ENCODE data around the gene LITAF. TPM values are rescaled to one million over a fixed set of nuclear protein-coding genes. Genes with fewer than 3 reads are reported as not detected.
A peak's percentile ranks its signal among the peaks of the same experiment; 100 is the strongest.

Gene LITAF
- total and polyA plus RNA-seq, 2 of the 4 experiments (the other 2 are of a cell fraction), result 113 to 206 TPM

GRCh38 chr16:11560701-11561453 is 25.8 kb downstream of the LITAF start:
- Histone ChIP-seq H2AK9ac (replicated peaks; ENCODE audit: low read depth, low read length, poor library complexity) (peak overlapping the region; percentile 81), H4K8ac (ENCODE audit: low read depth in 2 of 2, low read length in 2 of 2) (peak overlapping the region; percentile 58 to 84; a peak in 3 of 4 replicates), H2BK120ac (ENCODE audit: low read depth, low read length) (peak overlapping the region; percentile 78), H3K9me1 (ENCODE audit: insufficient read depth, low read length) (peaks cover 9% of the 10 kb centered on the region), H2BK15ac (ENCODE audit: low read depth, low read length) (peak overlapping the region; percentile 34; the same call in 1 of the 3 replicates), H2BK20ac (ENCODE audit: low read depth, low read length) (peak overlapping the region; percentile 26), H2AFZ (replicated peaks; ENCODE audit: low read length, poor library complexity) (peak overlapping the region; percentile 4), H4K20me1 (ENCODE audit: insufficient read depth, low read length) (peaks cover 52% of the 10 kb centered on the region), H3K27me3 (ENCODE audit: control insufficient read depth, insufficient read depth, low read length) (no peaks in the 10 kb centered on the region), H4K91ac (ENCODE audit: insufficient read depth, low read depth, low read length) (peak overlapping the region; percentile 56), H3K4me3 (ENCODE audit: insufficient read depth, low read depth, low read length) (no peak overlapping the region), H3K27ac (ENCODE audit: insufficient read depth, low read length) (peak overlapping the region; percentile 59), H3K14ac (replicated peaks; ENCODE audit: low read depth, low read length) (peak overlapping the region; percentile 78), H3K36me3 (ENCODE audit: control insufficient read depth, insufficient read depth, low read length) (peaks cover 30% of the 10 kb centered on the region), H3K4me2 (ENCODE audit: low read depth, low read length) (peak overlapping the region; percentile 47; the same call in 1 of the 2 replicates), H3K18ac (ENCODE audit: low read depth, low read length) (peak overlapping the region; percentile 35; the same call in 1 of the 2 replicates), H2BK5ac (ENCODE audit: low read depth, low read length, poor library complexity, severe bottlenecking) (peak overlapping the region; percentile 75), H3K4me1 (ENCODE audit: control insufficient read depth, insufficient read depth, low read length) (peaks cover 14% of the 10 kb centered on the region), H3K56ac (ENCODE audit: extremely low read depth, insufficient read depth, low read length) (no peak overlapping the region), H3K4ac (ENCODE audit: low read depth, low read length) (peak overlapping the region; percentile 91), H2AK5ac (ENCODE audit: low read depth, low read length) (peak overlapping the region; percentile 44), H3K9me3 (ENCODE audit: control insufficient read depth, insufficient read depth, low read length) (peaks cover 8% of the 10 kb centered on the region), H4K5ac (ENCODE audit: low read depth, low read length) (peak overlapping the region; percentile 33), H3K9ac (ENCODE audit: low read depth, low read length) (0 out of 2 replicates have a peak overlapping the region, but pooled peaks have one; percentile 18), H3K23ac (ENCODE audit: low read depth, low read length) (peak overlapping the region; percentile 58), H3K79me1 (ENCODE audit: low read depth in 1 of 2, low read length in 2 of 2) (peaks cover 40 to 86% of the 10 kb centered on the region in 2 experiments)
- dilution Hi-C loops (cut with HindIII; ENCODE audit: low sequenced_read_pairs, unreplicated experiment), result no loop called here
- DNase-seq (no peak), ATAC-seq (ENCODE audit: low read depth) (no peak; the same call in 1 of the 2 replicates)
- ChIA-PET POLR2A (ENCODE audit: unreplicated experiment) (interaction anchor here (0.6 kb wide), 1 partner anchor 304 kb away, joined by 3 read pairs; no protein-coding TSS in a partner anchor), CTCF (no interaction called here)
- intact Hi-C loops (cut with micrococcal nuclease), result no loop called here
- in situ Hi-C loops (cut with MboI; ENCODE audit: low sequenced_read_pairs), result no loop called here
- BruUV-seq (replicated peaks), result no TSS peak
- 78% methylated on average over 4 of the region's 21 CpGs; no CpG with 5 or more reads in 1 of the 2 experiments for WGBS, 2 experiments (ENCODE audit: extremely low coverage in 2 of 2, insufficient read length in 1 of 2)
- no peak for TF ChIP-seq MXI1 (IDR thresholded peaks at IDR 0.05; ENCODE audit: borderline replicate concordance, low read depth, low read length)
- no peak for TF ChIP-seq POLR2A (IDR thresholded peaks at IDR 0.05; ENCODE audit: low read depth, low read length)
- TF ChIP-seq ELK1 (IDR thresholded peaks at IDR 0.05; ENCODE audit: borderline replicate concordance, low read depth, low read length), result no peak
- no peak for TF ChIP-seq RFX5 (IDR thresholded peaks at IDR 0.05; ENCODE audit: low read depth, low read length)
- TF ChIP-seq RCOR1 (IDR thresholded peaks at IDR 0.05; ENCODE audit: insufficient replicate concordance, low read length), result no peak
- TF ChIP-seq RAD21 (IDR thresholded peaks at IDR 0.05; ENCODE audit: low read length), result no peak
- TF ChIP-seq CHD1 (IDR thresholded peaks at IDR 0.05; ENCODE audit: low read depth, low read length), result no peak
- no peak for TF ChIP-seq MAFK (IDR thresholded peaks at IDR 0.05; ENCODE audit: low read depth, low read length)
- TF ChIP-seq SMC3 (IDR thresholded peaks at IDR 0.05; ENCODE audit: low read depth, low read length), result no peak
- TF ChIP-seq FOS (IDR thresholded peaks at IDR 0.05; ENCODE audit: low read depth, low read length), result no peak
- no peak for TF ChIP-seq CEBPB (IDR thresholded peaks at IDR 0.05; ENCODE audit: low read depth, low read length)
- TF ChIP-seq NFE2L2 (IDR thresholded peaks at IDR 0.05; ENCODE audit: low read depth, low read length), result no peak
- TF ChIP-seq CTCF (conservative IDR thresholded peaks at IDR 0.05; ENCODE audit: low read depth, low read length), result no peak
- no peak for TF ChIP-seq BHLHE40 (IDR thresholded peaks at IDR 0.05; ENCODE audit: low read depth, low read length)
- TF ChIP-seq USF2 (IDR thresholded peaks at IDR 0.05; ENCODE audit: low read depth, low read length), result no peak
